Left renal cortex interstitium (tissue), 4 donors: ENCODE measurements around the gene MCM3. TPM values are rescaled to one million over a fixed set of nuclear protein-coding genes. Genes with fewer than 3 reads are reported as not detected.
A peak's percentile ranks its signal among the peaks of the same experiment; 100 is the strongest.

Source experiments
- DNase-seq, 4 donors: peaks; one replicate each; pipeline ENCODE4 v3.0.0-alpha.2; 2013; ENCODE audit warnings: low read depth in 4 of 4, low spot score in 2 of 4, missing footprints in 1 of 4
- polyA plus RNA-seq, 4 donors: library from polyadenylated mRNA; unstranded; fragments of 120-200 nt; gene quantifications; one replicate each; pipeline ENCODE4 v1.2.1, GENCODE V29; 2013; ENCODE audit not compliant: insufficient read length in 4 of 4

Gene MCM3
- polyA plus RNA-seq, 4 donors, result 123 to 133 (median 131) TPM

- no peak for DNase-seq
Observed at GRCh38 chr6:52254731-52255378, 29.7 kb downstream of the MCM3 start.

GRCh38 chr6:52253494-52253893 lies 31.0 kb downstream of the MCM3 start:
- no peak for DNase-seq

GRCh38 chr6:52251113-52251512 lies 33.4 kb downstream of the MCM3 start:
- DNase-seq, result no peak

GRCh38 chr6:52249078-52249477 lies 35.5 kb downstream of the MCM3 start:
- DNase-seq, result no peak

GRCh38 chr6:52245425-52245824 lies 39.1 kb downstream of the MCM3 start:
- no peak for DNase-seq

- DNase-seq, result no peak
Observed at GRCh38 chr6:52244400-52244799, 40.1 kb downstream of the MCM3 start, which contains the start of gene IL17F. TSS of gene IL17F (minus strand) at chr6:52244500. CDS start at chr6:52244429, 71 bp downstream.

- no peak for DNase-seq
Observed at GRCh38 chr6:52243282-52243893, 41.2 kb downstream of the MCM3 start.

DNA sequence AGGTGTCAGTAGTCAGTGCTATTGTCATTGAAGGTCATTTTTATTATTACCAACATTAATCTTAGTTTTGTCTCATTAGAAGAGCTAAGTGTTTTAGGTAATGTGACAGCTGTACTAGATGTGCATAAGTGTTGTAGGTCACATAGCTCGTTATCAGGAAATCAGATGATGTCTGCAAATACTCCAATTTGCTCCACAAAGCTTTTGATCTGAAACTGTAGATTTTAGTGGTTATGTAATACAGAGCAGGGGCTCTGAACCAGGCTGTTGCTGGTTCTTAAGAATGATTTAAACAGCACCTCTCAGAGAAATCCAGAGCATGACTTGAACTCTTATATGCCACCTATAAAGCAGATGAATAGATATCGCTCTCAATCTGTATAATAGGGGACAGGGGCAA lies 42.7 kb downstream of the MCM3 start:
- DNase-seq, result no peak

- peak; percentile 53 to 83 (median 66) for DNase-seq
Observed at GRCh38 chr6:52233975-52234823, 50.3 kb downstream of the MCM3 start.

GRCh38 chr6:52233005-52233404 lies 51.5 kb downstream of the MCM3 start:
- DNase-seq, result no peak

- DNase-seq, result no peak
Observed at GRCh38 chr6:52231406-52232127, 53.0 kb downstream of the MCM3 start.

DNA sequence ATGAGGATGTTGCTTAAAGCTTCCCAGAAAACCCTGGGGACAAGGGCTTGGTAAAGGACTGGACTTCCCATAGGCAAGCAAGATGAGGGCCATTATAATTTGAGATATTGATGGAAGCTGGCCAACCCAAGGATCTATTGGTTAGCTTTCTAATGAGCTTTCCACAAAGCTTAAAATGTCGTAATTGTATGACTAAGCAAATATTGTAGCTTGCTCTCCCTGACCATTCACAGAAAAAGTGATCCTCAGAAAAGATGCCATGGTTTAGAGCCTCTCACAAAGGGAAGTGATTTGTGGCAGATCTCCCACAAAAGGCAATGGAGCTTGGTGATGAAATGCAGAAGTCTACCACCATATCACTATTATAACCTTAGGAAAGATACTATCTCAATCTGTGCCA lies 53.9 kb downstream of the MCM3 start:
- DNase-seq, result no peak

GRCh38 chr6:52227495-52227894 lies 57.0 kb downstream of the MCM3 start:
- no peak for DNase-seq

DNA sequence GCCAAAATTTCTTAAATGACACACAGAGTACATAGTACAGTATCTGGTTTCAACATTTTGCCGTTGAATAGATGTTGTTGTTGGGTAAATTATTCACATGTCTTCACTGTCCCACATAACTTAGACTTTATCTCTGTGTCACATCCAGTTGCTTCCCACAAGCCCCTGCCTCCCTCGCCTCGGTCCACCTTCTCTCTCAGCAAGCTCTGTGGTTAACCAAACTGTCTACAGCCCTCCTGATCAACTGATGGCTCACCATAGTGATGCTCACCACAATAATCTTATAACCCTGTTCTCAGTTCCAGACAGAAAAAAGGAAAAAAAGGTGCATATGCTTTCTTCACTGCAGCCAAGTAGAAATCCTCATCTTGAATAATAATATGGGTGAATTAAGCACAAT lies 63.2 kb downstream of the MCM3 start:
- DNase-seq, result no peak

GRCh38 chr6:52217761-52218160 lies 66.8 kb downstream of the MCM3 start:
- no peak for DNase-seq

- no peak for DNase-seq
Observed at GRCh38 chr6:52216932-52217575, 67.5 kb downstream of the MCM3 start.

DNA sequence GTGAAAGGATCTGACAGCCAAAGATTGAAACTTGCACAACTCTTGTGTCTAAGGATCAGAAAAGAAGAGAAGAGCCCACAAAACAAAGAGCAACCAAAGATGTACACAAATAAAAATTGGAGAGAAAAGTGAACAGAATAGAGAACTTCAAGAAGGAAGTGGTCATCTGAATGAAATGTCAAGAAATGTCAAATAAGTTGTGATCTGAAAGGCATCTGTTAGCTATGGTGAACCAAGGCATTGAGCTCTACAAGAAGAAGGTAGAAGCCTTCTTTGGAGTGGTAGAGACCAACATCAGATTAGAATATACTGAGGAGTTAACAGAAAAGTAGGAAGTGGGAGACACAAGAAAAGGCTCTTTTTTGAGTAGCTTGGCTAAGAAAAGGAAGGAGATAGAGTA lies 68.8 kb downstream of the MCM3 start:
- no peak for DNase-seq
